Astrocyte of the spinal cord (primary cell): ENCODE measurements around the gene PRELP.

Experiments used
- DNase-seq: peaks from one replicate; pipeline ENCODE4 v3.0.0; 2011; ENCODE audit warnings: low read depth, low spot score
- H3K4me3 ChIP-seq: 2 replicates; pipeline ENCODE4 v1.5.1; 2011; ENCODE audit warnings: low read depth, mild to moderate bottlenecking, low read length, moderate library complexity
- in situ Hi-C: cut with HindIII; loops from 2 replicates; pipeline ENCODE4 v1.10.0; 2017; ENCODE audit warnings: low sequenced_read_pairs
- TF ChIP-seq, protein P1 (sequence below): IDR thresholded peaks from 2 replicates; pipeline ENCODE4 v1.5.1; 2012; ENCODE audit warnings: low read depth, mild to moderate bottlenecking, low read length, inconsistent platforms

PRELP gene

DNA sequence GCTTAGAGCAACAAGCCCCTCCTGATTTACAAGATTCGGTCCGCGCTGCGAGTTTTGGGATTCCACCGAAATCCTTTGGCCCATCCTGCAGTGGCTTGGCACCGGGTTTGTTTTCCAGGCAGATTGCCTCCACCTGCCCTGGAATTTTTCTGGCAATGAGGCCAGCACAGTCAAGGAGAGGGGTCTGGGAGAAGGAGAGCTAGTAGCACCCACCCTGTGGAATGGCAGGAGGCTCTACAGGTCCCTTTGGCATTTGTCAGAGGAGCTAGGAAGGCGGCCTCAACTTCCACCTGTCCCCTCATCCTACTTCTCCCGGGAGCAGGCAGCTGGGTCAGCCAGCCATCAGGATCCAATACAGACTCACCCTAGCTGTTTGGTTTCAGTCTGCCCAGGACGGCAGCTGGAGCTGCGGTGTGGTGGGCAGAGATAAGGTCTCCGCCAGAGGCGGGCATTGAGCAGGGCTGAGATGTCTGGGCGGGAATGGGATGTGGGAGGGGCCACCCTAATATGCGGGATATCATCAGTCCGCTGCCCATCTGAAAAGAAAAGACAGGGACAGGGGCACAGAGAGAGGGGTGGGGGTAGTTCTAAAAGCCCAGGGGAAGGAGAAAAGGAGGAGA lies 37.8 kb upstream of the PRELP start:
- H3K4me3 ChIP-seq, result no peak overlapping the region
- TF ChIP-seq, protein P1, sequence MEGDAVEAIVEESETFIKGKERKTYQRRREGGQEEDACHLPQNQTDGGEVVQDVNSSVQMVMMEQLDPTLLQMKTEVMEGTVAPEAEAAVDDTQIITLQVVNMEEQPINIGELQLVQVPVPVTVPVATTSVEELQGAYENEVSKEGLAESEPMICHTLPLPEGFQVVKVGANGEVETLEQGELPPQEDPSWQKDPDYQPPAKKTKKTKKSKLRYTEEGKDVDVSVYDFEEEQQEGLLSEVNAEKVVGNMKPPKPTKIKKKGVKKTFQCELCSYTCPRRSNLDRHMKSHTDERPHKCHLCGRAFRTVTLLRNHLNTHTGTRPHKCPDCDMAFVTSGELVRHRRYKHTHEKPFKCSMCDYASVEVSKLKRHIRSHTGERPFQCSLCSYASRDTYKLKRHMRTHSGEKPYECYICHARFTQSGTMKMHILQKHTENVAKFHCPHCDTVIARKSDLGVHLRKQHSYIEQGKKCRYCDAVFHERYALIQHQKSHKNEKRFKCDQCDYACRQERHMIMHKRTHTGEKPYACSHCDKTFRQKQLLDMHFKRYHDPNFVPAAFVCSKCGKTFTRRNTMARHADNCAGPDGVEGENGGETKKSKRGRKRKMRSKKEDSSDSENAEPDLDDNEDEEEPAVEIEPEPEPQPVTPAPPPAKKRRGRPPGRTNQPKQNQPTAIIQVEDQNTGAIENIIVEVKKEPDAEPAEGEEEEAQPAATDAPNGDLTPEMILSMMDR, result no peak

DNA sequence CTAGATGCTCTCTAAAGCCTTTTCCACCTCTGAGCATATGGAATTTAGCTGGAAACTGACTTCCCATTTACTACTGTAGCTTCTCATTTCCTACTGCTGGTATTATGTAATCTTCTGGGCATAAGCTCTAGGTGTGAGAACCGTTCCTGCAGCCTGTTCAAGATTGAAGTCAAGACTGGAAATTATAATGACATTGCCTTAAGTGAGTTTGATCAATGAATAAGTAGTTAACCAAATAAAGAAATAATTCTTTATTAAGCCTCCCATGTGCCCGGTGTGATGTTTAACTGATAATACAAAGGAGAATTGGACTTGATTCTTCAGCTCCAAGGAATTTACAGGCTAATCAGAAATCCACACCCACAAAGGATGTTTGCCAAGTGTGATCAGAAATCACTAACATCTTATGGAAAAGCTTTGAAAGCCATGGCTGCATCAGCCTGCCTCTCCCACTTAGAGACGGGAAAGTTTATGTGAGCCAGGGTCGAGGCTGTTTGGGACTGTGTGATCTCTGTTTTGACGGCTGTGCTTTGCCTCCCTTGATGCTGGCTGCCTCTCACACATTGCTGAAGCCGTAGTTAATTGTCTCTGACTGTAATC lies 36.4 kb upstream of the PRELP start:
- in situ Hi-C loops, result no loop called here
- TF ChIP-seq, protein P1, result no peak
- no peak for DNase-seq
- no peak overlapping the region for H3K4me3 ChIP-seq

More for the DNA sequence above, 37.8 kb upstream of the PRELP start:
- in situ Hi-C loops, result no loop called here
- DNase-seq, result no peak

DNA sequence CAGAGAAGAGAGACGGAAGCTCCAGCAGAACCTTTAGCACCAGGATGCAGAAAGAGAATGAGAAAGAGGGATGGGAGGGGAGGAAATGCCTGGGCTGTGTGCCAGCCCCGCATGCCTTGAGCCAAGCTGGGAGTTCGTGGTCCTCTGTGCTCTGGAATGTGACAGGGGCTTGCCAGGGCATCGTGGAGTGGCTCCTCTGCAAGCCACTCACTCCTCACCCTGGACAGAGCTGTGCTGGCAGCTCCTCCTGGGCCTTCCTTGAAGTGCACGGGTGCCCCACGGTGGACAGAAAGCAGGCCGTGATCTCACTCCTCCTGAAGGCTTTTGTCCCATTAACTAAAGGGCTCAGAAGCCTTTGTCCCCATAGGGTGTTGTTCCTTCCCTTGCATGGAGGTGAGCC lies 34.8 kb upstream of the PRELP start:
- peak; percentile 46 for DNase-seq
- TF ChIP-seq, protein P1, result peak; percentile 57
- in situ Hi-C loops, result no loop called here
- no peak overlapping the region for H3K4me3 ChIP-seq

DNA sequence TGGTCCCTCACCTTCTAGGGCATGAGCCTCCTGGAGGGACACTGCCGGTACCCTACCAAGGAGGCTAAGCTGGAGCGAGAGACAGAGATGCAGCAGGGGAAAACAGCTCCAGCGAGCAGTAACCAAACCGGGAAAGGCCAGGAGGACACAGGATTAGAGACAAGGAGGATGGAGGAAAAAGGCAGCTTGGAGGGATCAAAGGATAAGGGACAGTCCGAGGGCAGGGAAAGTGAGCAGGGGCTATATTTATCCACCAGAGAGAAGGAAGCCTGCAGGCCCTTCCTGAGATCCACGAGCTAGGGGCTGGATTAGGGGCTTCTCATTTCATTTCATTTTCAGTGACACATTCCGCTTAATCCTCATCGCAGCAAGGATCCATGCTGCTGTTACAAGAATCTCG lies 33.8 kb upstream of the PRELP start:
- TF ChIP-seq, protein P1, result no peak
- no peak for DNase-seq
- in situ Hi-C loops, result no loop called here
- no peak overlapping the region for H3K4me3 ChIP-seq

- no peak for DNase-seq
- TF ChIP-seq, protein P1, result no peak
- in situ Hi-C loops, result no loop called here
- no peak overlapping the region for H3K4me3 ChIP-seq
Observed at GRCh38 chr1:203442821-203443220, 32.8 kb upstream of the PRELP start.

- in situ Hi-C loops, result no loop called here
Observed at GRCh38 chr1:203443296-203443695, 32.3 kb upstream of the PRELP start.

More at GRCh38 chr1:203443296-203443695, 32.3 kb upstream of the PRELP start:
- H3K4me3 ChIP-seq, result no peak overlapping the region
- TF ChIP-seq, protein P1, result no peak
- DNase-seq, result no peak
